ENCODE measurements around the gene ZNF84.

DNA sequence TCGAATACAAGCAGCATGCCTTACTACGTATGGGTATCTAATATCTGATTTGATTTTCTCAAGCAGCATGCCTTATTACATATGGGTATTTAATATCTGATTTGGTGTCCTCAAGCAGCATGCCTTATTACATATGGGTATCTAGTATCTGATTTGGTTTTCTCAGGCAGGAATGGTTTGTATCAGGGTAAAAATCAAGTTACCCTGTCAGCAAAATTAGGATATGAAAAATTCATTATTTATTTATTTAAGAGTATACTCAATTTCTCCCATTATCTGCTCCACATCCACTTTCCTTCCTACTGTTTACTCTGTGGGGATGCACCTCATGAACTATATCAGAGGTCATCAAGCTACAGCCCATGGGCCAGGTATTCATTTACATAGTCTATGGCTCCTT, 70.8 kb downstream of the ZNF84 start:
- TF ChIP-seq, protein P1, sequence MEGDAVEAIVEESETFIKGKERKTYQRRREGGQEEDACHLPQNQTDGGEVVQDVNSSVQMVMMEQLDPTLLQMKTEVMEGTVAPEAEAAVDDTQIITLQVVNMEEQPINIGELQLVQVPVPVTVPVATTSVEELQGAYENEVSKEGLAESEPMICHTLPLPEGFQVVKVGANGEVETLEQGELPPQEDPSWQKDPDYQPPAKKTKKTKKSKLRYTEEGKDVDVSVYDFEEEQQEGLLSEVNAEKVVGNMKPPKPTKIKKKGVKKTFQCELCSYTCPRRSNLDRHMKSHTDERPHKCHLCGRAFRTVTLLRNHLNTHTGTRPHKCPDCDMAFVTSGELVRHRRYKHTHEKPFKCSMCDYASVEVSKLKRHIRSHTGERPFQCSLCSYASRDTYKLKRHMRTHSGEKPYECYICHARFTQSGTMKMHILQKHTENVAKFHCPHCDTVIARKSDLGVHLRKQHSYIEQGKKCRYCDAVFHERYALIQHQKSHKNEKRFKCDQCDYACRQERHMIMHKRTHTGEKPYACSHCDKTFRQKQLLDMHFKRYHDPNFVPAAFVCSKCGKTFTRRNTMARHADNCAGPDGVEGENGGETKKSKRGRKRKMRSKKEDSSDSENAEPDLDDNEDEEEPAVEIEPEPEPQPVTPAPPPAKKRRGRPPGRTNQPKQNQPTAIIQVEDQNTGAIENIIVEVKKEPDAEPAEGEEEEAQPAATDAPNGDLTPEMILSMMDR (conservative IDR thresholded peaks at IDR 0.05; ENCODE audit: low read length): no peak
- no peak for TF ChIP-seq EZH2phosphoT487 (IDR thresholded peaks at IDR 0.05; ENCODE audit: borderline replicate concordance, low read depth, low read length)

Measured in OCI-LY7 (cell line).